Measurements from ENCODE around the gene PTCH1.

The PTCH1 gene

GRCh38 chr9:95437559-95437958 is 79.2 kb downstream of the PTCH1 start:
- DNase-seq, result no peak

- no peak for DNase-seq
These were observed 80.4 kb downstream of the PTCH1 start for GRCh38 chr9:95436416-95436815.

GRCh38 chr9:95435074-95435728 is 81.6 kb downstream of the PTCH1 start:
- no peak for DNase-seq

- DNase-seq, result no peak
These were observed 82.4 kb downstream of the PTCH1 start for GRCh38 chr9:95434116-95435073.

GRCh38 chr9:95433096-95433819 is 83.5 kb downstream of the PTCH1 start:
- DNase-seq, result no peak

- no peak for DNase-seq
These were observed 85.5 kb downstream of the PTCH1 start for GRCh38 chr9:95431286-95431685.

GRCh38 chr9:95429948-95430620 is 86.7 kb downstream of the PTCH1 start:
- DNase-seq, result no peak

- no peak for DNase-seq
These were observed 87.7 kb downstream of the PTCH1 start for GRCh38 chr9:95429096-95429495.

GRCh38 chr9:95425910-95426551 is 90.7 kb downstream of the PTCH1 start:
- no peak for DNase-seq

GRCh38 chr9:95422650-95423049 is 94.1 kb downstream of the PTCH1 start:
- no peak for DNase-seq

GRCh38 chr9:95420518-95420917 is 96.3 kb downstream of the PTCH1 start:
- DNase-seq, result no peak

- DNase-seq, result no peak
These were observed 97.3 kb downstream of the PTCH1 start for GRCh38 chr9:95419444-95419843.

GRCh38 chr9:95415158-95415557 is 101.6 kb downstream of the PTCH1 start:
- DNase-seq, result no peak

- DNase-seq, result no peak
These were observed 103.0 kb downstream of the PTCH1 start for GRCh38 chr9:95413793-95414192.

GRCh38 chr9:95411054-95411892 is 105.5 kb downstream of the PTCH1 start:
- no peak for DNase-seq

- DNase-seq, result no peak
These were observed 106.9 kb downstream of the PTCH1 start for GRCh38 chr9:95409650-95410426.

GRCh38 chr9:95407524-95407923 is 109.2 kb downstream of the PTCH1 start:
- no peak for DNase-seq

GRCh38 chr9:95406121-95406520 is 110.7 kb downstream of the PTCH1 start:
- DNase-seq, result no peak

- DNase-seq, result no peak
These were observed 117.5 kb downstream of the PTCH1 start for GRCh38 chr9:95399261-95399660.
